ENCODE data around the gene DCTN3.

DCTN3 gene

DNA sequence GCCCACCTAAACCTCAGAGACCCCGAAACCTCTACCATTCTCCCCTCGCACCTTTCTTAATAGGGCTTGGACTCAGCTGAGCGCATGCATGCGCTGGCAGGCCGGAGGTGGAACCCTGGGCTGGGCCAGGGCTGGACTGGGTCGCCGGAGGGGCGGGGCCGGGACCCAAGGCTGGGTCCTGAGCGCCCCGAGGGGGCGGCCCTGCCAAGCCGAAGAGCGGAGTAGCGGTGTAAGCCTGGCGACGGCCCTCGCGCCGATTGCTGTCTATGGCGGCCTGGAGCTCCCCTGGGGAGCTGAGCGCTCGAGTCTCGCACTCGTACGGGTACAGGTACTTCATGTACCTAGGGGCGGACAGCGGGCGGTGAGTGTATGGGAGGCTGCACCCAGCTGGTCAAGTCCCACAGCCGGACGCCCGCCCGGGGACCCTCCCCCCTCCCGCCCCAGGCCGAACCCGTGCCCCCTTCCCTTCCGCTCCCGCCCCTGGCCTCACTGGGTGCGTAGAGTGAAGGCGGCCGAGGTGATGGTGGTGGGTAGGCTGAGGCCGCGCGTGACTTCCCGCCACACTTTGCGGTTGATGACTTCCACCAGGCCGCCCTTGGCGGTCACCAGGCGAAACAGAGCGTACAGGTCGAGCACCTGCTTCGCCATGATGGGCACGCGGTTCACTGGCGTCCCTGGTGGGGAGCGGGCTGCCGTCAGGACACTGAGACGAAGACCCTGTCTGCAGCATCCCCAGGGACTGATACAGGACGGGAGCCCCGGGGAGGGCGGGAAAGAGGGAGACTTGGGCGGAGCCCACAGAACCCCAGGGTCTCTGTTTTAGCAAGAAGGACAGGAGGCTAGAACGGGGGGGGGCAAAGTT, 3.3 kb upstream of the DCTN3 start:
- no peak for DNase-seq (ENCODE audit: extremely low read depth, insufficient read length)
- Histone ChIP-seq H3K4me3 (replicated peaks; ENCODE audit: low read depth, low read length) (no peak overlapping the region), H3K27me3 (replicated peaks; ENCODE audit: control insufficient read depth, insufficient read depth, low read length) (peaks cover 3% of the 10 kb centered on the region), H3K36me3 (ENCODE audit: control insufficient read depth, insufficient read depth, low read length) (no peaks in the 10 kb centered on the region)
- no peak for TF ChIP-seq CTCF (IDR thresholded peaks at IDR 0.05; ENCODE audit: insufficient read depth, low read length, poor library complexity, severe bottlenecking)

DNA sequence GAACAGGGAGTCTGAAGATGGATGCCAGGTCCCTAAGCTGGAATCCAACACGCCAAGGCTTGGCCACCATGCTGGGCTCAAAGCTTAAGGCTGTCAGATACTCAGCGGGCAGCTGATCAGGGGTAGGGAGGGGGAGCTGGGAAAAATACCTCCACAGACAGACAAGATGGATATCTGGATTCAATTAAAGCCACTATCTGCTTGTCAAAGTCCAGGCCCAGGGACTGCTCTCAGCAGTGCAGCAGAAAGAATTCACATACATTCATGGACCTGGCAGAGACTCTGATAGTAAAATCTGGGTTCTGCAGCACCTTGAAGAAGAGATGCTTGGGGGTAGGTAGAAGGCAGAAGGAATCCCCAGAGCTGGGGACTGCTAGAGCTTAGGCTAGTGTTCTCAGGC, 5.2 kb downstream of the DCTN3 start:
- Histone ChIP-seq H3K4me3 (replicated peaks; ENCODE audit: low read depth, low read length) (no peak overlapping the region), H3K27me3 (replicated peaks; ENCODE audit: control insufficient read depth, insufficient read depth, low read length) (no peaks in the 10 kb centered on the region), H3K36me3 (ENCODE audit: control insufficient read depth, insufficient read depth, low read length) (peaks cover 18% of the 10 kb centered on the region)
- TF ChIP-seq CTCF (IDR thresholded peaks at IDR 0.05; ENCODE audit: insufficient read depth, low read length, poor library complexity, severe bottlenecking), result no peak
- DNase-seq (ENCODE audit: extremely low read depth, insufficient read length), result no peak

GRCh38 chr9:34612788-34613390, 7.4 kb downstream of the DCTN3 start:
- H3K36me3 ChIP-seq (ENCODE audit: control insufficient read depth, insufficient read depth, low read length), result peaks cover 18% of the 10 kb centered on the region
- H3K27me3 ChIP-seq (replicated peaks; ENCODE audit: control insufficient read depth, insufficient read depth, low read length), result no peaks in the 10 kb centered on the region
- TF ChIP-seq CTCF (IDR thresholded peaks at IDR 0.05; ENCODE audit: insufficient read depth, low read length, poor library complexity, severe bottlenecking), result peak; percentile 90
- peak overlapping the region; percentile 52 for H3K4me3 ChIP-seq (replicated peaks; ENCODE audit: low read depth, low read length)
- DNase-seq (ENCODE audit: extremely low read depth, insufficient read length), result peak; percentile 50

DNA sequence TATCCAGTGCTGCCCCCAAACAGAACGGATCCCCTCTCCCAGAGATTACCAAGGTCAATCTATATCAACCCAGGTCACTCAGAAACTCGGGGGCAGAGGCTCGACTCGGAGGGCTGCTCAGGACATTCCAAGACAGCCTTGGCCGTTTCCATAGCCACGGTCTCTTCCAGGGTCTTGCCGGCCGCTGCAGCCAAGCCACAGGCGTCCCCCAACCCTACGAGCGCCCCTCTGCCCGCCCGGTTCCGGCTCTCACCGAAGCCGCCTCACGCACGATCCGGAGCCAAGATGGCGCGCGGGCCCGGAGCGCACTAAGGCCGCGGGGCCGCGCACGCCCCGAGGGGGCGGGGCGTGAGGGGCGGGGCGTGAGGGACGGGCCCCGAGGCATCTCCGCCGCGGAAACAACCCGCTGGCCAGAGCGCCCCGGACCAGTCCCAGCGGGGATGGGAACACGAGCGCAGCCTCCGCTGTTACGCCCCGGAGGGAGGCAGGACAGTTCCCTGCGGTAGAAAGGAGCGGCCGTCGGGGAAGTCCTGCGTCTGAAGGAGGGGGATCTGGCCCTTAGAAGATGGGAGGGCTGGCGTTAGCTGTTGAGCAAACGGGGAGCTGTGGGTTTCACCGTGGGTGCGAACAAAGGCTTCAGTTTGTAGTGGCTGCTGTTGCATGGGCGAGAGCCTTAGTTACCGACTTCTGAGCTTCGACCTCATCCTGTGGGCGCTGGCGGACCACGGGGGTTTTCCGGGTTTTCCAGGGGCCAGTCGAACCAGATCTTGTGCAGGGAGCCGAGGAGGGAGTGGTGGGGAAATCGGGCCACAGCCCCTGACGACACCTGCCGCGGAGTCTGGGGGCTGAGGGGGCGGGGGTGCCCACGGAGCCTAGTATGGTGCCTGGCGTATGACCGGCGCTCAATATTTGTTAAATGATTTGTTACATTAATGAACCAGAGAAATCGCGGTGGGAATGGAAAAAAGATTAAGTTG, 8.2 kb downstream of the DCTN3 start, which contains the start of gene RPP25L:
RPP25L (minus strand) TSS at position 287 of the 977 bp plus-strand sequence. CDS start 801 bp downstream, outside the sequence.
- Histone ChIP-seq H3K27me3 (replicated peaks; ENCODE audit: control insufficient read depth, insufficient read depth, low read length) (no peaks in the 10 kb centered on the region), H3K36me3 (ENCODE audit: control insufficient read depth, insufficient read depth, low read length) (peaks cover 14% of the 10 kb centered on the region), H3K4me3 (replicated peaks; ENCODE audit: low read depth, low read length) (peak within 1 kb of the TSS; percentile 80)
- TF ChIP-seq CTCF (IDR thresholded peaks at IDR 0.05; ENCODE audit: insufficient read depth, low read length, poor library complexity, severe bottlenecking), result no peak
- peak; percentile 91 for DNase-seq (ENCODE audit: extremely low read depth, insufficient read length)

GRCh38 chr9:34611251-34611810, 9.0 kb downstream of the DCTN3 start:
- TF ChIP-seq CTCF (IDR thresholded peaks at IDR 0.05; ENCODE audit: insufficient read depth, low read length, poor library complexity, severe bottlenecking), result peak; percentile 9
- peaks cover 9% of the 10 kb centered on the region for H3K36me3 ChIP-seq (ENCODE audit: control insufficient read depth, insufficient read depth, low read length)
- peak overlapping the region; percentile 80 for H3K4me3 ChIP-seq (replicated peaks; ENCODE audit: low read depth, low read length)
- peak; percentile 15 for DNase-seq (ENCODE audit: extremely low read depth, insufficient read length)
- no peaks in the 10 kb centered on the region for H3K27me3 ChIP-seq (replicated peaks; ENCODE audit: control insufficient read depth, insufficient read depth, low read length)
